K562 (cell line): ENCODE results near the gene MPIG6B. TPM values are rescaled to one million over a fixed set of nuclear protein-coding genes. Genes with fewer than 3 reads are reported as not detected.

Experiments
- CGGBP1 ChIP-seq: fragments of 250-450 bp; sonication (Bioruptor Pico); IDR thresholded peaks from 2 replicates; pipeline ENCODE4 v1.9.0; 2021; ENCODE audit warnings: mild to moderate bottlenecking
- HMGXB4 ChIP-seq: sonication (generic); formaldehyde crosslinking; IDR thresholded peaks from 2 replicates; pipeline ENCODE4 v1.8.1; 2023; ENCODE audit warnings: mild to moderate bottlenecking, missing genetic modification reagents
- HOXB6 ChIP-seq: fragments of 250-450 bp; sonication (Bioruptor Pico); IDR thresholded peaks from 2 replicates; pipeline ENCODE4 v1.5.1; 2022; ENCODE audit warnings: mild to moderate bottlenecking, borderline replicate concordance
- JUN ChIP-seq, 2 experiments: sonication (generic) in 1 of 2; formaldehyde crosslinking in 1 of 2; IDR thresholded peaks; 2 replicates each; pipeline versions ENCODE4 v1.6.1 to v1.8.0; 2012 to 2022; ENCODE audit warnings: borderline replicate concordance in 2 of 2, mild to moderate bottlenecking in 2 of 2, improper control_type of control experiment in 1 of 2, low read depth in 1 of 2, low read length in 1 of 2, missing genetic modification reagents in 1 of 2
- KLF10 ChIP-seq: fragments of 250-450 bp; sonication (Bioruptor Pico); IDR thresholded peaks from 2 replicates; pipeline ENCODE4 v1.6.1; 2021; ENCODE audit warnings: matching md5 sums
- MEF2A ChIP-seq: IDR thresholded peaks from 2 replicates; pipeline ENCODE4 v1.6.1; 2011; ENCODE audit warnings: low read depth, mild to moderate bottlenecking, low read length, moderate library complexity; ENCODE audit not compliant: control insufficient read depth
- MTA1 ChIP-seq: fragments of 450-650 bp; IDR thresholded peaks from 2 replicates; pipeline ENCODE4 v1.6.1; 2017; ENCODE audit warnings: borderline replicate concordance
- MYC ChIP-seq, 2 experiments: fragments of 250-450 bp in 1 of 2; sonication (Bioruptor Pico) in 1 of 2; IDR thresholded peaks; 2 replicates each; pipeline versions ENCODE4 v1.5.1 to v1.6.1; 2012 to 2021; ENCODE audit warnings: low read depth in 2 of 2, borderline replicate concordance in 1 of 2, improper control_type of control experiment in 1 of 2, low read length in 1 of 2, mild to moderate bottlenecking in 1 of 2, moderate library complexity in 1 of 2
- POLR3G ChIP-seq: IDR thresholded peaks from 2 replicates; pipeline ENCODE4 v1.6.1; 2011; ENCODE audit not compliant: insufficient read length, insufficient replicate concordance; ENCODE audit errors: extremely low read depth
- RFX1 ChIP-seq: fragments of 450-650 bp; IDR thresholded peaks from 2 replicates; pipeline ENCODE4 v1.6.1; 2016; ENCODE audit warnings: mild to moderate bottlenecking, moderate library complexity
- RFX5 ChIP-seq: IDR thresholded peaks from 2 replicates; pipeline ENCODE4 v1.6.1; 2011; ENCODE audit warnings: low read depth, mild to moderate bottlenecking, improper control_type of control experiment, low read length
- RNF219 ChIP-seq: fragments of 250-450 bp; sonication (Bioruptor Pico); IDR thresholded peaks from 2 replicates; pipeline ENCODE4 v1.5.0; 2022; ENCODE audit warnings: mild to moderate bottlenecking
- SMAD4 ChIP-seq: fragments of 250-450 bp; sonication (Bioruptor Pico); conservative IDR thresholded peaks from 2 replicates; pipeline ENCODE4 v1.8.0; 2021; ENCODE audit warnings: inconsistent platforms, mild to moderate bottlenecking, moderate library complexity
- SMARCA5 ChIP-seq: fragments of 450-650 bp; IDR thresholded peaks from 2 replicates; pipeline ENCODE4 v1.6.1; 2016
- SOX6 ChIP-seq: fragments of 450-650 bp; IDR thresholded peaks from 2 replicates; pipeline ENCODE4 v1.6.1; 2014; ENCODE audit warnings: mild to moderate bottlenecking
- STAT5A ChIP-seq: IDR thresholded peaks from 2 replicates; pipeline ENCODE4 v1.6.1; 2012; ENCODE audit warnings: low read length, inconsistent platforms, borderline replicate concordance
- ZBTB26 ChIP-seq: fragments of 450-650 bp; formaldehyde crosslinking; IDR thresholded peaks from 2 replicates; pipeline ENCODE4 v1.4.0; 2022; ENCODE audit warnings: missing genetic modification characterization
- ZNF449 ChIP-seq: fragments of 250-450 bp; sonication (Bioruptor Pico); IDR thresholded peaks from 2 replicates; pipeline ENCODE4 v1.8.0; 2022; ENCODE audit warnings: moderate library complexity, mild to moderate bottlenecking, inconsistent platforms
- ZNF79 ChIP-seq: fragments of 250-450 bp; sonication (Bioruptor Pico); IDR thresholded peaks from 2 replicates; pipeline ENCODE4 v1.4.0; 2020; ENCODE audit warnings: low read depth, mild to moderate bottlenecking, moderate library complexity
- polyA plus RNA-seq, 8 experiments: library from polyadenylated mRNA; depleted of rRNA in 4 of 8; stranded (reverse) in 5 of 8; unstranded in 3 of 8; fragments of >200 nt; fragmentation: Nextera tagmentation in 2 of 8; fragmentation: Illumina TruSeq in 1 of 8; extraction: Ambion mirVana in 2 of 8; extraction: Trizol in 1 of 8; gene quantifications; 2 replicates each; pipeline versions ENCODE4 v1.2.1 to v1.2.3, GENCODE V29; 2011 to 2014; ENCODE audit warnings: inconsistent platforms in 1 of 8, missing spikeins in 1 of 8
- total RNA-seq, 7 experiments: library from RNA; depleted of rRNA in 6 of 7; stranded (reverse); fragments of >200 nt in 6 of 7; fragmentation: Illumina TruSeq in 2 of 7; extraction: Trizol in 2 of 7; gene quantifications; 2 replicates each; pipeline versions ENCODE4 v1.2.1 to v1.2.3, GENCODE V29; 2011 to 2021; ENCODE audit warnings: low replicate concordance in 1 of 7

MPIG6B gene
- total and polyA plus RNA-seq, 9 of the 15 experiments (the other 6 are each of a cell fraction or from before 2014, with no cell fraction given): 0.11 to 1.2 (median 0.28) TPM; not detected in 1

- TF ChIP-seq KLF10 (CRISPR knock-in tag) (no peak), HMGXB4 (no peak), RFX1 (no peak), SOX6 (no peak), ZNF449 (no peak), STAT5A (peak; percentile 59; the same call in 1 of the 2 replicates), ZBTB26 (CRISPR knock-in tag) (peak; percentile 94), SMAD4 (peak; percentile 62; the same call in 1 of the 2 replicates), MYC (IDR thresholded peaks at IDR 0.05; ENCODE audit: low read depth, low read length) (peak; percentile 14; the same call in 1 of the 2 replicates), MYC (CRISPR knock-in tag; IDR thresholded peaks at IDR 0.05; ENCODE audit: borderline replicate concordance, low read depth) (no peak), HOXB6 (CRISPR knock-in tag) (no peak), RFX5 (no peak), RNF219 (CRISPR knock-in tag) (no peak), JUN (IDR thresholded peaks at IDR 0.05; ENCODE audit: borderline replicate concordance, low read depth, low read length) (peak; percentile 100; the same call in 1 of the 2 replicates), JUN (CRISPR knock-in tag; IDR thresholded peaks at IDR 0.05; ENCODE audit: borderline replicate concordance) (peak; percentile 98), SMARCA5 (peak; percentile 88), MTA1 (0 out of 2 replicates have a peak, but pooled peaks have one; percentile 15), MEF2A (no peak), ZNF79 (CRISPR knock-in tag) (no peak), CGGBP1 (CRISPR knock-in tag) (0 out of 2 replicates have a peak, but pooled peaks have one; percentile 54), POLR3G (no peak)
Observed at GRCh38 chr6:31734821-31735406, 11.7 kb downstream of the MPIG6B start (continued).
